GM21360 (cell line): Measurements from ENCODE around the gene IFT88.

Source experiments
- ATAC-seq: cut with Tn5 transposase; IDR thresholded peaks from one replicate; pipeline ENCODE4 v1.9.1; 2021; ENCODE audit warnings: mild to moderate bottlenecking, moderate library complexity; ENCODE audit not compliant: unreplicated experiment

IFT88 gene

GRCh38 chr13:20713014-20713376 lies 146.0 kb downstream of the IFT88 start:
- no peak for ATAC-seq

DNA sequence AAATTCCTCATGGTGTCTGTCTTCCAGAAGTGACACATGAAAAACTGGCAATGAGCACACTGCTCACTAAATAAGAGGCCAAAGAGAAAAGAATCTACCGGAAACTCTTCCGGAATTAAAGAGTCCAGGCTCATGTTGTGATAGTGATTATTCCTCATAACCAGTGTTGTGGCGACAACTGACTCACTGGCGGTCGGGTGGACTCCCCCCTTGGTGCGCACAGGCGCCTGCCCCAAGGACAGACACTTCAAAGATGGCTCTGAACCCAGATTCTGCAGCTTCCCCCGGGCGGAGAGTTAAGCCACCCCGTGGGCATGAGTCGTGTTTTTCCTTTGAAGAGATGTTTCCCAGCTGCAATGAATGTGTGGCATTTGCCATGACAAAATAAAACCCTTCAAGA lies 146.8 kb downstream of the IFT88 start:
- ATAC-seq: no peak

GRCh38 chr13:20714161-20714560 lies 147.2 kb downstream of the IFT88 start:
- no peak for ATAC-seq

DNA sequence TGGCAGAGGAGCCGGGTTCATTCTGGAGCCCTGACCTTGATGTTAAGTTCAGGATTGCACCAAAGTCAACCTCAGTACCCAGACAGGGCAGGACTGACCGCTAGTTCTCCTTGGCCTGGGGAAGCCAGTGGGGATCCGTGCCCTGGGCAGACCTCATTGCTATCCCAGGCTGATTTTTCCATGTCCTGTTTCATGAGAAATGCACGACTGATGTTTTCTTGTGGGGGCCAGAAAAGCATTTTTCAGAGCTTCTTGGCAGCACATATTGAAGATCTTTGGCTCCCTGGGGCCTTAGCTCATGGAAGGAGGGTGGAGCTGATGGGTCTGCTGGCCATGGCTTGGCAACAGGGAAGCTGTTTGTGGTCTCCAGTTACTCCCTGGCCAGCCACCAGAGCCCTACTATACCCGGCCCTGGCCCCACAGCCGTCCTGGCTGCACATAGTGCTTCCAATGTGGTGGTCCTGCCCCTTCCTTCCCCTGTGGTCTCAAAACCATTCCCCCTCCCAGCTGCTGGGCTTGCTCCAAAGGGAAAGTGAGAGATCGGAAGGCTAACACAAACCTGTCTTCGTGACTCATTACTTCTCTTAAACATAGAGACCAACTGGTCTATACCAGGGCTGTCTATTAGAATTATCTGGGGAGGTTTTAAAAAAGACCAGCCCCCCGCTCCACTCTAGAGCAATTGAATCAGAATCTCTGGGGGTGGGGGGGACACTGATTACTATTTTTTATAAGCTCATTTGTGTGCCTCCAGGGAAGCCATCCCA lies 147.8 kb downstream of the IFT88 start:
- ATAC-seq: no peak

GRCh38 chr13:20715330-20715712 lies 148.4 kb downstream of the IFT88 start:
- no peak for ATAC-seq

GRCh38 chr13:20716951-20717350 lies 150.0 kb downstream of the IFT88 start:
- ATAC-seq: no peak

GRCh38 chr13:20717581-20718542 lies 150.9 kb downstream of the IFT88 start:
- ATAC-seq: no peak

DNA sequence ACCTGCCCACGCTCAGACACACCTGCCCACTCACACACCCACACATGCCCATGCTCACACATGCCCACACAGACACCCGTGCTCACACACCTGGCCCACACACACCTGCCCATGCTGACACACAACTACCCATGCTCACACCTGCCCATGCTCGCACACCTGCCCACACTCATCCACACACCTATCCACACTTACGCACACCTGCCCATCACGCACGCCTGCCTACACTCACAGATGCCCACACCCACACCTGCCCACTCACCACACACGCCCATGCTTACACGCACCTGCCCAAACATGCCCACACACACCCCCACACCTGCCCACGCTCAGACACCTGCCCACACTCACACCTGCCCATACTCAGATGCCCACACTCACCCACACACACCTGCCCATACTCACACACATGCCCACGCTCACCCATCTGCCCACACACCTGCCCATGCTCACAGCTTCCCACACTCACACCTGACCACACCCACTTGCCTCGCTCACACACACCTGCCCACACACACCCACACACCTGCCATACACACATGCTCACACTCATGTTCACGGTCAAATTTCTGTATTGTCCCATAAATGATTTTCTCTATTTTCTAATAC lies 152.1 kb downstream of the IFT88 start:
- ATAC-seq: no peak

GRCh38 chr13:20719783-20720182 lies 152.8 kb downstream of the IFT88 start:
- ATAC-seq: no peak

- no peak for ATAC-seq
Observed at GRCh38 chr13:20720499-20720898, 153.5 kb downstream of the IFT88 start.

DNA sequence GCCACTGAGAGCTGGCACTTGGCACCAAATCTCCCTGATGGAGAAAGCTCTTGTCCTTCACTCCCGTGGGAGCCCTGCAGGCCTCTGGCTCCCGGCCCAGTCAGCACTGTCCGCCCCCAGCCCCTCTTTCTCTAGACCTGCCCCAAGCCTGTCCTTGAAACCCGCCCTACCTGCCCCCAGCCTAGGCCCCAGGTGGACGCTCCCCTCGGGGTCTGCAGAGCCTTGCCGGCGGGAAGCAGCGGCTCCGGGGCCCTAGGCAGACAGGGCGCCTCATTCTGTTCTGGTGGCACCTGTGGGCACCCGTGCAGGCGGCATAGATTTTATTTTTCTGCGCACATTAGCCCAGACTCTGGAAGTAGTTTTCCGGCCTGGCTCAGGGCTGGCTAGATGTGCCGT lies 154.1 kb downstream of the IFT88 start:
- no peak for ATAC-seq

GRCh38 chr13:20721454-20722357 lies 154.7 kb downstream of the IFT88 start:
- ATAC-seq: no peak

DNA sequence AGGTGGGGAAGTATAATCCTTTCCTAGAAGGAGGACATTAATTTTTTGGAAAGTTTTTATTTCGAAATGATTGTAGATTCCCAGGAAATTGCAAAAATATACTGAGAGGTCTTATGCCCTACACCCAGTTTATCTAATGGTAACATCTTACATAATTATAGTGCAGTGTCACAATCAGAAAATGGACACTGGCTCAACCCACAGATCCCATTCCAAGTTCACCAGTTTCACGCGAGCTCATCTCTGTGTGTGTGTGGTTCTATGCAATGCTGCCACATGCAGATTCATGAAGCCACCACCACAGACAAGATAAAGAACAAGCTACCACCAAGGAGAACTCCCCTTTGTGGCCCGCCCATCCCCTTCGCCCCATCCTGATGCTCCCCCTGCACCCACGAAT lies 160.9 kb downstream of the IFT88 start:
- no peak for ATAC-seq

- ATAC-seq: no peak
Observed at GRCh38 chr13:20728579-20729311, 161.8 kb downstream of the IFT88 start.

- no peak for ATAC-seq
Observed at GRCh38 chr13:20729633-20730585, 163.0 kb downstream of the IFT88 start.

GRCh38 chr13:20738616-20739015 lies 171.7 kb downstream of the IFT88 start:
- ATAC-seq: no peak

DNA sequence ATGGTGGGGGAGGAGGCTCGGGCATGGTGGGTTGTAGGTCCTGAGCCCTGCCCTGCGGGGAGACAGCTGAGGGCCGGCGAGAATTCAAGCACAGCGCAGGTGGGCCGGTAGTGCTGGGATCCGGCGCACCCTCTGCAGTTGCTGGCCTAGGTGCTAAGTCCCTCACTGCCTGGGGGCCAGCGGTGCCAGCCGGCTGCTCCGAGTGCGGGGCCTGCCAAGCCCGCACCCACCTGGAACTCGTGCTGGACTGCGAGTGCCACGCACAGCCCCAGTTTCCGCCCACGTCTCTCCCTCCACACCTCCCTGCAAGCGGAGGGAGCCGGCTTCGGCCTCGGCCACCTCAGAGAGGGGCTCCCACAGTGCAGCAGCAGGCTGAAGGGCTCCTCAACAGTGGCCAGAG lies 173.1 kb downstream of the IFT88 start:
- no peak for ATAC-seq
